Endothelial cell of umbilical vein (primary cell): ENCODE results near the gene CFAP99.

ENCODE experiments used
- CTCF ChIP-seq, 2 donors: IDR thresholded peaks; 1 replicate in 1 of 2; 2 replicates in 1 of 2; pipeline ENCODE4 v1.5.1; 2011; ENCODE audit warnings: low read length in 2 of 2, mild to moderate bottlenecking in 2 of 2, moderate library complexity in 2 of 2, control low read depth in 1 of 2, inconsistent platforms in 1 of 2, low read depth in 1 of 2; ENCODE audit not compliant: insufficient read depth in 1 of 2; ENCODE audit errors: extremely low read depth in 1 of 2
- EZH2 ChIP-seq: IDR thresholded peaks from 2 replicates; pipeline ENCODE4 v1.6.1; 2012; ENCODE audit warnings: borderline replicate concordance, low read depth, mild to moderate bottlenecking, moderate library complexity, low read length, inconsistent platforms; ENCODE audit not compliant: severe bottlenecking
- JUN ChIP-seq: IDR thresholded peaks from 2 replicates; pipeline ENCODE4 v1.6.1; 2011; ENCODE audit warnings: borderline replicate concordance, low read depth; ENCODE audit not compliant: insufficient read length, insufficient read depth
- POLR2A ChIP-seq: IDR thresholded peaks from 2 replicates; pipeline ENCODE4 v1.6.1; 2012; ENCODE audit warnings: low read depth, mild to moderate bottlenecking, control low read depth, low read length

- no peak for TF ChIP-seq CTCF (IDR thresholded peaks at IDR 0.05; ENCODE audit: extremely low read depth in 1 of 2, insufficient read depth in 1 of 2, low read depth in 1 of 2, low read length in 2 of 2)
- TF ChIP-seq EZH2 = no peak
- TF ChIP-seq POLR2A = no peak
- TF ChIP-seq JUN = no peak
These were observed 11.8 kb upstream of the CFAP99 start for GRCh38 chr4:2406920-2407319.
